Gastrocnemius medialis (tissue), 4 donors: ENCODE data around the gene BBX.

Experiments used
- POLR2A ChIP-seq, 2 donors: fragments of 450-650 bp; IDR thresholded peaks; one replicate each; pipeline ENCODE4 v1.6.1; 2017; ENCODE audit warnings: antibody characterized with exemption in 2 of 2, mild to moderate bottlenecking in 2 of 2, moderate library complexity in 2 of 2
- TF ChIP-seq, protein P1 (sequence below), 5 experiments: fragments of 450-650 bp in 3 of 5; fragments of 200-600 bp in 2 of 5; sonication (generic) in 2 of 5; IDR thresholded peaks in 4 of 5; conservative IDR thresholded peaks in 1 of 5; 1 replicate in 4 of 5; 2 replicates in 1 of 5; pipeline ENCODE4 v1.5.1; 2016 to 2019; ENCODE audit warnings: antibody characterized with exemption in 5 of 5, mild to moderate bottlenecking in 3 of 5, moderate library complexity in 3 of 5

DNA sequence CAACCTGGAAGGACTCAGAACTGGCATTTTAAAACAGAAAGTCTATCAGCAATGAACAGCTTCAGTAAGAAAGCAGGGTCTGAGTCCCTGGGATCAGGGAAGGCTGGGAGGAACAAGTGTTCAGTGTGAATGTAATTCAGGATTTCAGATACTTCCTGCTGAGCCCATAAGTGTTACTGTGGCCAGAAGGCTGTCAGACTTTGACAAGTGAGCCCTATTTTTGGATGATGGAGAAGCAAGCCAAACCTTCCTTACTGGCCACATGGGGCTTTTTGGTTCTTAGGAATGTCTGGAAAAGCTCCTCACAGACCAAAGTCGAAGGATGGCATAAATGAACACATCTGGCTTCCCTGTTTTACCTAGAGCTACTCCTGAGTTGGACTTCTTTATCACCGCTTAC is 157.2 kb downstream of the BBX start:
- TF ChIP-seq, protein P1, sequence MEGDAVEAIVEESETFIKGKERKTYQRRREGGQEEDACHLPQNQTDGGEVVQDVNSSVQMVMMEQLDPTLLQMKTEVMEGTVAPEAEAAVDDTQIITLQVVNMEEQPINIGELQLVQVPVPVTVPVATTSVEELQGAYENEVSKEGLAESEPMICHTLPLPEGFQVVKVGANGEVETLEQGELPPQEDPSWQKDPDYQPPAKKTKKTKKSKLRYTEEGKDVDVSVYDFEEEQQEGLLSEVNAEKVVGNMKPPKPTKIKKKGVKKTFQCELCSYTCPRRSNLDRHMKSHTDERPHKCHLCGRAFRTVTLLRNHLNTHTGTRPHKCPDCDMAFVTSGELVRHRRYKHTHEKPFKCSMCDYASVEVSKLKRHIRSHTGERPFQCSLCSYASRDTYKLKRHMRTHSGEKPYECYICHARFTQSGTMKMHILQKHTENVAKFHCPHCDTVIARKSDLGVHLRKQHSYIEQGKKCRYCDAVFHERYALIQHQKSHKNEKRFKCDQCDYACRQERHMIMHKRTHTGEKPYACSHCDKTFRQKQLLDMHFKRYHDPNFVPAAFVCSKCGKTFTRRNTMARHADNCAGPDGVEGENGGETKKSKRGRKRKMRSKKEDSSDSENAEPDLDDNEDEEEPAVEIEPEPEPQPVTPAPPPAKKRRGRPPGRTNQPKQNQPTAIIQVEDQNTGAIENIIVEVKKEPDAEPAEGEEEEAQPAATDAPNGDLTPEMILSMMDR (IDR thresholded peaks at IDR 0.05 in 4 of 5, conservative IDR thresholded peaks at IDR 0.05 in 1 of 5): no peak
- TF ChIP-seq POLR2A (IDR thresholded peaks at IDR 0.05): no peak
